PC-9 (cell line): Measurements from ENCODE around the gene AFG3L2. TPM values are rescaled to one million over a fixed set of nuclear protein-coding genes. Genes with fewer than 3 reads are reported as not detected.

Experiments used
- BruUV-seq: library from RNA; stranded (reverse); fragments of 400-500 nt; replicated peaks from 2 replicates; lab custom pipeline; 2021; lab: Mats Ljungman, UMichigan
- CTCF ChIA-PET: fragments of 300-600 bp; sonication (Branson Sonifier 250); formaldehyde crosslinking; loops from one replicate; lab custom pipeline; 2022; ENCODE audit warnings: antibody characterized with exemption; lab: Charles Lee
- POLR2A ChIA-PET: fragments of 300-600 bp; sonication (Branson Sonifier 250); formaldehyde crosslinking; loops from one replicate; lab custom pipeline; 2022; ENCODE audit warnings: antibody characterized with exemption; ENCODE audit not compliant: unreplicated experiment; lab: Charles Lee
- DNase-seq, 2 experiments: peaks; one replicate each; pipeline versions ENCODE4 v3.0.0 to v3.0.0-alpha.2; 2015 to 2022; ENCODE audit warnings: mixed read lengths in 1 of 2
- H2AFZ ChIP-seq: fragments of 200-600 bp; sonication (generic); 2 replicates; pipeline ENCODE4 v1.8.1; 2017; ENCODE audit warnings: antibody characterized with exemption
- H3F3A ChIP-seq: fragments of 200-600 bp; sonication (generic); 2 replicates; pipeline ENCODE4 v1.8.1; 2017; ENCODE audit warnings: antibody characterized with exemption, mild to moderate bottlenecking, low read depth; ENCODE audit not compliant: insufficient read depth
- H3K27ac ChIP-seq: fragments of 200-600 bp; sonication (generic); 2 replicates; pipeline ENCODE4 v1.6.1; 2016; ENCODE audit warnings: mixed run types
- H3K27me3 ChIP-seq: fragments of 200-600 bp; sonication (generic); 2 replicates; pipeline ENCODE4 v1.6.1; 2016; ENCODE audit warnings: low read depth, mixed run types; ENCODE audit not compliant: insufficient read depth
- H3K36me3 ChIP-seq: fragments of 200-600 bp; sonication (generic); 2 replicates; pipeline ENCODE4 v1.6.1; 2016; ENCODE audit warnings: low read depth, mixed run types
- H3K4me1 ChIP-seq: fragments of 200-600 bp; sonication (generic); replicated peaks from 2 replicates; pipeline ENCODE4 v1.6.1; 2016; ENCODE audit warnings: mixed run types; ENCODE audit not compliant: insufficient read depth
- H3K4me2 ChIP-seq: fragments of 200-600 bp; sonication (generic); 2 replicates; pipeline ENCODE4 v1.6.1; 2017; ENCODE audit warnings: mixed run types
- H3K4me3 ChIP-seq: fragments of 200-600 bp; sonication (generic); 2 replicates; pipeline ENCODE4 v1.6.1; 2016; ENCODE audit warnings: mixed run types
- H3K79me2 ChIP-seq: fragments of 200-600 bp; sonication (generic); 2 replicates; pipeline ENCODE4 v1.6.1; 2017; ENCODE audit warnings: low read depth, mixed run types
- H3K9me2 ChIP-seq: fragments of 200-600 bp; sonication (generic); 2 replicates; pipeline ENCODE4 v1.8.1; 2017; ENCODE audit warnings: mild to moderate bottlenecking; ENCODE audit not compliant: insufficient read depth
- H3K9me3 ChIP-seq: fragments of 200-600 bp; sonication (generic); 2 replicates; pipeline ENCODE4 v1.8.1; 2016; ENCODE audit warnings: low read depth; ENCODE audit not compliant: insufficient read depth
- H4K20me1 ChIP-seq: fragments of 200-600 bp; sonication (generic); 2 replicates; pipeline ENCODE4 v1.8.1; 2017; ENCODE audit not compliant: insufficient read depth
- CTCF ChIP-seq: fragments of 200-600 bp; sonication (generic); conservative IDR thresholded peaks from 2 replicates; pipeline ENCODE4 v1.6.1; 2017; ENCODE audit warnings: mixed run types, antibody characterized with exemption, mild to moderate bottlenecking, moderate library complexity
- EZH2 ChIP-seq: fragments of 200-600 bp; sonication (generic); IDR thresholded peaks from 2 replicates; pipeline ENCODE4 v1.8.0; 2017; ENCODE audit warnings: antibody characterized with exemption, low read depth
- intact Hi-C: fragments of 100-400 bp; cut with micrococcal nuclease; formaldehyde crosslinking; loops from one replicate; pipeline ENCODE4 v1.10.0; 2022; ENCODE audit not compliant: unreplicated experiment
- total RNA-seq: library from RNA; stranded (reverse); gene quantifications from 2 replicates; pipeline ENCODE4 v1.2.3, GENCODE V29; 2021

AFG3L2 gene
- total RNA-seq, 1 experiment from 2014 or later = 69.4 TPM

DNA sequence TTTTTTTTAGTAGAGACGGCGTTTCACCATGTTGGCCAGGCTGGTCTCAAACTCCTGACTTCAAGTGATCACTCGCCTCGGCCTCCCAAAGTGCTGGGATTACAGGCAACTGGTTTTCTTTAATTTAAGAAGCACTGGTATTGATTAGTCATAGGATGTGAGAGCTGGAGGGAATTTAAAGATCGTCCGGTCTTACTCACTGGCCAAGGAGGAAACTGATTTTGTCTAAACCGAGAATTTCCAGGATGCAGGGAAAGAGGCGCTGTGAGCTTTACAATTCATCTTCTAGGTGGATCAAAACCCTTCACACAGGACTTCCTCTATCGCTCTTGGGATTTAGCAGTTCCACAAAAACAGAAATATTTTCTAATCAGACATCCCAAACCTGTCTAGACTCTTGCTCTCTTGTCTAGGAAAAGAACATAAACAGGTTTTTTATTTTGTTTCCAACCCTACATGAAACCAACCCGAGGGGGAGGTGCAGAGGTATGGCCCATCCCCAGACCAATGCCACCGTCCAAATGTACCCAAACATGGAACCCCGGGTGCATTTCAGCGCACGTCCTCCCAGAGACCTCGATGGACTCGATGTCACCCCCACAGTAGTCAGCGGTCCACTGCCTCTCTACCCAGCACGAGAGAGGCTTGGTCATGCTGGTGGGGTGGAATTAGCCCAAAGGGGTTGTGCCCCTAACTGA lies 81.5 kb downstream of the AFG3L2 start:
- POLR2A ChIA-PET = no interaction called here
- H3K27ac ChIP-seq = no peak overlapping the region

GRCh38 chr18:12293831-12294230 lies 83.2 kb downstream of the AFG3L2 start:
- H3K9me2 ChIP-seq = no peaks in the 10 kb centered on the region
- H2AFZ ChIP-seq = no peak overlapping the region
- 0 out of 2 replicates have a peak, but pooled peaks cover 7% of the 10 kb centered on the region for H3K4me1 ChIP-seq
- intact Hi-C loops = no loop called here
- BruUV-seq = no TSS peak
- no peaks in the 10 kb centered on the region for H3K27me3 ChIP-seq
- TF ChIP-seq EZH2 (no peak), CTCF (no peak)
- H3K36me3 ChIP-seq = no peaks in the 10 kb centered on the region
- no peaks in the 10 kb centered on the region for H4K20me1 ChIP-seq
- ChIA-PET POLR2A (no interaction called here), CTCF (no interaction called here)
- H3K27ac ChIP-seq = no peak overlapping the region
- no peak for DNase-seq
- H3K79me2 ChIP-seq = no peaks in the 10 kb centered on the region
- H3K4me3 ChIP-seq = no peak overlapping the region
- H3K9me3 ChIP-seq = no peaks in the 10 kb centered on the region
- no peaks in the 10 kb centered on the region for H3F3A ChIP-seq
- no peak overlapping the region for H3K4me2 ChIP-seq

More for the DNA sequence above, 81.5 kb downstream of the AFG3L2 start:
- no TSS peak for BruUV-seq
- 0 out of 2 replicates have a peak, but pooled peaks cover 7% of the 10 kb centered on the region for H3K4me1 ChIP-seq
- H2AFZ ChIP-seq = no peak overlapping the region
- H3K9me2 ChIP-seq = no peaks in the 10 kb centered on the region
- TF ChIP-seq CTCF = no peak
- TF ChIP-seq EZH2 = no peak
- H3F3A ChIP-seq = no peaks in the 10 kb centered on the region
- no peaks in the 10 kb centered on the region for H3K79me2 ChIP-seq
- intact Hi-C loops = no loop called here
- no peaks in the 10 kb centered on the region for H3K27me3 ChIP-seq
- H4K20me1 ChIP-seq = no peaks in the 10 kb centered on the region
- H3K36me3 ChIP-seq = no peaks in the 10 kb centered on the region
- no peak overlapping the region for H3K4me2 ChIP-seq
- H3K9me3 ChIP-seq = no peaks in the 10 kb centered on the region
- H3K4me3 ChIP-seq = no peak overlapping the region
- no peak for DNase-seq
- CTCF ChIA-PET = no interaction called here

DNA sequence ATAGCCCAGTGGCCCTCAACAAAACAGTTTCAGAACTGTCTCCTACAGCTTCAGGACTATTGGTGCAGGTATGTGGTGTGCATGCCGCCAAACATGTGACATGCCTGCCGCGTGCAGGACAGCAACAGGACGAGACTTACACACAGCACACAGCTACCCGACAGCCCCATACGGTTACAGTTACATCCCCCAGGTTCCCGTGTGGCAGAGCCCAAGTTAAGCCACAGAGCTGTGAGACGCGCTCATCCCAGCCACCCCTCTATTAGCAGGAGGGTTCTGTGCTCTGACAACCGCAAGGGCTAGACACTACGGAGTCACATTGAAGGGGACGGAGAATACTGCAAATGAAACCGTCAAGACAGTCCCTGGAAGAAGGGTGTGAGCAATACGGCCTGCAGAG lies 85.3 kb downstream of the AFG3L2 start:
- Histone ChIP-seq H3K9me3 (no peaks in the 10 kb centered on the region), H3K9me2 (no peaks in the 10 kb centered on the region), H4K20me1 (no peaks in the 10 kb centered on the region), H3K4me3 (no peak overlapping the region), H3K4me1 (peaks cover 12% of the 10 kb centered on the region; the same call in 1 of the 2 replicates), H3K27ac (no peak overlapping the region), H3K36me3 (no peaks in the 10 kb centered on the region), H3F3A (no peaks in the 10 kb centered on the region), H3K4me2 (no peak overlapping the region), H2AFZ (no peak overlapping the region), H3K79me2 (no peaks in the 10 kb centered on the region), H3K27me3 (no peaks in the 10 kb centered on the region)
- intact Hi-C loops = no loop called here
- POLR2A ChIA-PET = no interaction called here
- DNase-seq = no peak
- TF ChIP-seq CTCF = no peak
- TF ChIP-seq EZH2 = no peak
- CTCF ChIA-PET = interaction anchor here (0.5 kb wide), 1 partner anchor 65 kb away, joined by 3 read pairs; no protein-coding TSS in a partner anchor
- BruUV-seq = no TSS peak
